HG02943 (cell line): ENCODE measurements around the gene AMOT.

Experiments
- ATAC-seq: cut with Tn5 transposase; IDR thresholded peaks from one replicate; pipeline ENCODE4 v1.9.1; 2021; ENCODE audit warnings: mild to moderate bottlenecking, low read depth, moderate library complexity; ENCODE audit not compliant: unreplicated experiment

The AMOT gene

GRCh38 chrX:112753116-112753515 is 87.5 kb downstream of the AMOT start:
- ATAC-seq, result no peak

DNA sequence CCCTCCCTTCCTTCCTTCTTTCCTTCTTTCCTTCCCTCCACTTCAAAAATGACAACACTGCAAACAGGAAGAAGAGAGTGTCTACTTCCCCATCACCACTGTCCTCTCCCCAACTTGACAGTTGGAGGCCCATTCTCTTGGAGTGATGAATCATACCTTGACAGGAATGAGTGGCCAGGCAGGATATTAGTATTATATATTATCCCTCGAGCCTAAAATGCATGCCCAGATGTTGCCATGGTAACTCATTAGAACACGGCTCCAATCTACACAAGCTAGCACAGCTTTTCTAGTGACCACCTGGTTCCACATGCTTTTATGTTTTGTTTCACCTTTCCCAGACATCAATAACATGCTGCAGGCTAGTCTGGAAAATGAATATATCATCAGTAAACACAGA is 89.6 kb downstream of the AMOT start:
- ATAC-seq, result no peak

DNA sequence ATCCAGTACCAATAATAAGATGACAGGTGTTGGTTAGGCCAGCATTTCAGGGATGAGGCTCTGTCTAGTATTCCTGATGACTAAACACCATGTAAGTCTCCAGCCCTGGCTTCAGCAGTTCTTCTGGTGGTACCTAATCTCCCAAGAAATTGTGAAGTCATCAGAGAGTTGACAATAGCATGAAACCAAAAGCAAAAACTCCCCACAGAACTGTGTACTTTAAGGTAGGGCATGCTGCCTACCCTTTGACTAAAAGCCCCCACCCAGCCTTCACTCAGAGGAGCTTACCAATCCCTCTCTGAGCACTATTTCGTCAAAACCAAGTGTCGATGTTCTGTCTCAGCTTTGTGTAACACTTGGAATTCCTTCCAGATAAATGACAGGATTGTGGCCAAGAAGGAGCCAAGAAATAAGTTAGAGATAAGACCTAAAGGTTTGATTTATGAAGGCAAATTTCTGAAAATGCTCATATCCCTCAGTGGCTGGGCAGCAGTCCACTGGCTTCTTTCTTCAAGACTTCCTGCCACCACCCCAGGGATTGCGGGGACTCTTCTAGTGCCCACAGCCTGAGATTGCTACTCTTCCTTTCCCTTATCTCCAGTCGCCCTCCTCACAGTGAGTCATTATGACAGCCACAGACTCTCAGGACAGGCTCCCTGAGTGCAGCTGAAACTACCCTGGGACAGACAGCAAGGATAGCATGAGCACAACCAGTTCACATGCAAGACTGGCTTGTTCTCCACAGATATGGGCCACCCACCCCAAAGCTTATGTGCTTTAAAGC is 93.6 kb downstream of the AMOT start:
- ATAC-seq, result no peak

DNA sequence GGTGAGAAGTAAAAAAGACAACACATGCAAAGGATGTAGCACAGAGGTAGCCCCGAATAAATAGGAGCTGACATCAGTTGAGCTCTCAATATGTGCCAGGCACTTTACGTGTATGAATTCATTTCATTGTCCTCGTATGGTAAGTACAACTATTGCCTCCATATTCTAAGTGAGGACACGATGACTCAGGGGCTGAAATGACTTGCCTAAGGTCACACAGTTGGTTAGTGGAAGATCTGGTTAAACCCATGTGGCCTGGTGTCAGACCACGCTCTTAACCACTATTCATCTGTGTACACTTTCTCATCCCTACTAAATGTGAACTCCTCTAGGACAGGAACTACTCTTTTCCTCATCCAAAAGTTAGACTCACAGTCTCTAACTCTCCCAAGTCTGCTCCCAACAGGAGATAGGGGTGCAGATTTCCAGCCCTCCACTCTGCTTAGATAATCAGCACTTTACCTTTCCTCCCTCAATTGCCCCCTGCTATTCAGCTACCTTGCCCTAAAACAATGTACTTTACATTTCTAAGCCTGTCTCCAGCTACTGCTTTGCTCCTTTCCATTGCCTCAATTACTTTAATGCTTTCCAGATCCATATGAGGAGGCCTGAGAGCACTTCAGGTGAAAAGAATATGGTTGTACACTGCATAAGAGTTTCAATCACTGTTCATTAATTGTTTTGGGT is 102.1 kb downstream of the AMOT start:
- ATAC-seq, result no peak

DNA sequence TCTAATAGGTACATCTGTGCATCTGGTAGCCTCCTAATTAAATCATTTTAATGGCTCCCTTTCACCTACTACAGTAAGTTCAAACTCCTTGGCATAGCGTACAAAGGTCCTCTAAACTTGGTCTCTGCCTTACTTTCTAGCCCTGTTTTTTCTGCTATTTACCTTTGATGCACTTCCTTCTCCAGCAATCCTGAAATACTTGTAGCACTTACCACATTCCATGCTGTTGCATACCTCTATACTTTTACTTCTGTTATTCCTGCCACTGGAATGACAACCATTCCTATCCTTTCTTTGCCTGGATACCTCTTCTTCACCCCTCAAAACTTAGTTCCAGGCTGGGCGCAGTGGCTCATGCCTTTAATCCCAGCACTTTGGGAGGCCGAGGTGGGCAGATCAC is 104.3 kb downstream of the AMOT start:
- no peak for ATAC-seq

GRCh38 chrX:112735147-112735546 is 105.5 kb downstream of the AMOT start:
- ATAC-seq, result no peak

DNA sequence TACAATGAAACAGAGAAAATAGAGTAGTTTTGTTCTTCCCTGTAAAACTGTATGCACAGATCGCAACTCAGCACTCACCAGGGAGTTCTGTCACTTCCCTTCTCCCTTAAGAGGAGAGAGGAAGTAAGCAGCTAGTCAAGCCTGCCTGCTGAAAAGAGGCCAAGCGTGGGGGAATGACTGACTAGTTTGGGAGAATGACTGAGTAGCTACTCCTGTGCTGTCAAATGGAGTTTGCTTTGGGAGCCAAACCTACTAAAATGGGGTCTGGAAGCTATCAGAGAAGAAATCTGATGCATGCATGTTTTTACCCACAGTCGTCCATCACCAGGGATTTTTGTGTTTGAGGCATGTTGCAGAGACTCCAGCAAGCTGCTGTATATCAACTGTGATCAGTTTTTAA is 106.3 kb downstream of the AMOT start:
- ATAC-seq, result no peak

DNA sequence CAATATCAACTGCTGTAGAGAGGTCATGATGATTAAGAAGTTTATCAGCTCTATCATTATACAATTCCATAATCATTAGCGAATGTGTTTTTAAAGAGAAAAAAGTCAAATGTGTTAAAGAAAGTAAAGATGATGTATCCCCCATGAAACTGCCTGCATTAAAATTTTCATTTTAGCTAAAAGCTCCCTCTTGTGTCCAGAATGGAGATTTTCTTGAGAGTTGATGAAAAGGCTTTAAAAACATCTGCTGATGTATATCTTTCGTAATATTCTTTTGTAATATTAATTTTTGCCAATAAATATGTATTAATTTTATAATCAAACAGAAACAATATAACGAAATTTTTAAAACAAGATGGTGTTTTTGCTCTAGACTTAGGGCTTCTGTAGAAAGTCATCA is 108.8 kb downstream of the AMOT start:
- no peak for ATAC-seq
